WI38 (cell line): ENCODE data around the gene LRCH1.

Source experiments
- H3K4me3 ChIP-seq: 2 replicates; pipeline ENCODE4 v1.5.1; 2011; ENCODE audit warnings: low read depth, mild to moderate bottlenecking, control low read depth, low read length
- CTCF ChIP-seq: IDR thresholded peaks from 2 replicates; pipeline ENCODE4 v1.5.1; 2012; ENCODE audit warnings: low read depth, mild to moderate bottlenecking, control low read depth, low read length

LRCH1 gene

GRCh38 chr13:46644816-46645215 is 91.8 kb downstream of the LRCH1 start:
- no peak for TF ChIP-seq CTCF
- no peak overlapping the region for H3K4me3 ChIP-seq

- no peak overlapping the region for H3K4me3 ChIP-seq
- no peak for TF ChIP-seq CTCF
These were observed 94.6 kb downstream of the LRCH1 start for GRCh38 chr13:46647512-46648065.

- no peak for TF ChIP-seq CTCF
- no peak overlapping the region for H3K4me3 ChIP-seq
These were observed 95.2 kb downstream of the LRCH1 start for GRCh38 chr13:46648166-46648607.

- H3K4me3 ChIP-seq, result no peak overlapping the region
These were observed 96.8 kb downstream of the LRCH1 start for GRCh38 chr13:46649816-46650215.

GRCh38 chr13:46654951-46655350 is 102.0 kb downstream of the LRCH1 start:
- H3K4me3 ChIP-seq, result no peak overlapping the region
- no peak for TF ChIP-seq CTCF

More at GRCh38 chr13:46649816-46650215, 96.8 kb downstream of the LRCH1 start:
- TF ChIP-seq CTCF, result no peak

GRCh38 chr13:46655377-46656180 is 102.6 kb downstream of the LRCH1 start:
- no peak for TF ChIP-seq CTCF
- no peak overlapping the region for H3K4me3 ChIP-seq

GRCh38 chr13:46656786-46657185 is 103.8 kb downstream of the LRCH1 start:
- TF ChIP-seq CTCF, result no peak
- H3K4me3 ChIP-seq, result no peak overlapping the region
